GM21360 (cell line): ENCODE results near the gene IFI27L2.
A peak's percentile ranks its signal among the peaks of the same experiment; 100 is the strongest.
"Not testable (repeated sequence)": the region's sequence is repeated elsewhere in the genome, so short reads cannot be mapped to it uniquely, and the experiment has no call there.

Experiments
- ATAC-seq: cut with Tn5 transposase; IDR thresholded peaks from one replicate; pipeline ENCODE4 v1.9.1; 2021; ENCODE audit warnings: mild to moderate bottlenecking, moderate library complexity; ENCODE audit not compliant: unreplicated experiment

Gene IFI27L2

GRCh38 chr14:94129111-94129757 is at the start of gene IFI27L2:
IFI27L2 (minus strand) TSS chr14:94129604; CDS start chr14:94129564, 40 bp downstream.
- ATAC-seq: peak; percentile 90

GRCh38 chr14:94177806-94178205 is 48.4 kb upstream of the IFI27L2 start:
- no peak for ATAC-seq

- no peak for ATAC-seq
Observed at GRCh38 chr14:94176808-94177207, 47.4 kb upstream of the IFI27L2 start.

- ATAC-seq: no peak
Observed at GRCh38 chr14:94175747-94176146, 46.3 kb upstream of the IFI27L2 start.

GRCh38 chr14:94175011-94175745 is 45.8 kb upstream of the IFI27L2 start:
- ATAC-seq: no peak

- ATAC-seq: no peak
Observed at GRCh38 chr14:94174604-94175010, 45.2 kb upstream of the IFI27L2 start.

- peak; percentile 81 for ATAC-seq
Observed at GRCh38 chr14:94173885-94174603, 44.6 kb upstream of the IFI27L2 start, which contains the start of gene PPP4R4. PPP4R4 (plus strand) TSS chr14:94174322; CDS start chr14:94174466, 144 bp downstream.

- no peak for ATAC-seq
Observed at GRCh38 chr14:94173471-94173884, 44.1 kb upstream of the IFI27L2 start.

GRCh38 chr14:94172545-94172944 is 43.1 kb upstream of the IFI27L2 start:
- ATAC-seq: no peak

- ATAC-seq: no peak
Observed at GRCh38 chr14:94171208-94171607, 41.8 kb upstream of the IFI27L2 start.

- no peak for ATAC-seq
Observed at GRCh38 chr14:94170136-94170535, 40.7 kb upstream of the IFI27L2 start.

GRCh38 chr14:94165744-94166143 is 36.3 kb upstream of the IFI27L2 start:
- ATAC-seq: no peak

GRCh38 chr14:94164685-94165431 is 35.5 kb upstream of the IFI27L2 start:
- no peak for ATAC-seq

GRCh38 chr14:94163796-94164195 is 34.4 kb upstream of the IFI27L2 start:
- no peak for ATAC-seq

GRCh38 chr14:94162466-94162865 is 33.1 kb upstream of the IFI27L2 start:
- no peak for ATAC-seq

- no peak for ATAC-seq
Observed at GRCh38 chr14:94161981-94162380, 32.6 kb upstream of the IFI27L2 start.

GRCh38 chr14:94161058-94161457 is 31.7 kb upstream of the IFI27L2 start:
- ATAC-seq: no peak

- no peak for ATAC-seq
Observed at GRCh38 chr14:94158239-94158883, 29.0 kb upstream of the IFI27L2 start.

GRCh38 chr14:94157197-94157596 is 27.8 kb upstream of the IFI27L2 start:
- no peak for ATAC-seq

- ATAC-seq: not testable (repeated sequence)
Observed at GRCh38 chr14:94156143-94156542, 26.7 kb upstream of the IFI27L2 start.
